NOMO-1 treated with DMSO at 0.1 percent for 48 hours (cell line): ENCODE measurements around the gene MYDGF.

Source experiments
- DNase-seq: peaks from one replicate; lab custom pipeline; 2025; ENCODE audit not compliant: unreplicated experiment; lab: John Stamatoyannopoulos, UW

Gene MYDGF

DNA sequence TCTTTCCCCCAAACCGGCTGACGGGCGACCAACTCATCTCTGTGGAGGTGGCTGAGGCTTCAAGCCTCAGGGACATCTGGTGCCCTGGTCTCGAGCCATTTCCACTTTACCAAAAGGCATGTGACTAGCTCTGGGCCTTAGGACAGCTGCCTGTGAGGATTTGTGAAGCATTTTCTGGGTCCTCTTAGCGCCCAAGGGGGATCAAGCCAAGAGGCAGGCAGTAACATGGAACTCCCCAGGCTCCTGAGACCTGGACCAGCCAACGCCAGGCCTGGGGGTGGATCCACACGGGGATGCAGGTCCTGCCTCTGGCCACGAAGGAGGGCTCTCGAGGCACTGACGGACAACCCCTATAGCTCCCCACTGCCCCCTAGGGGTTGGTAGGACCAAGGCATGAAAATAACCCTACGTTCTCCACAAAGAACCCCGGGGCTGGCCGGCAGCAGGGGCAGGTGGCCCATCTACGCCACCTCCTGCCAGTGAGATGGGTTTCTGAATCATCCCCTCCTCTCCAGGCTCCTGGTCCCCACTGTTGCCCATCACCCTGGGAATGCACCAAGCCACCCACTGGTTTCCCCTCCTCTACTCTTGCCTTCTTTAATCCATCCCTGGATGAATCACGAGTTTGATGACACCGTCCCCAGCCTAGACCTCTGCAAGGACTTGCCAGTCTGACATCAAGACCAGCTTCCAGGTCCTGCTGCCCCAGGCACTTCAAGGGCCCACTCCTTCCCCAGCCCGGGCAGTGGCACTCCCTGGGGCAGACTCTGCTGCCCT, 7.0 kb upstream of the MYDGF start:
- no peak for DNase-seq

- DNase-seq, result no peak
These were observed 5.2 kb upstream of the MYDGF start for GRCh38 chr19:4675346-4675745.

DNA sequence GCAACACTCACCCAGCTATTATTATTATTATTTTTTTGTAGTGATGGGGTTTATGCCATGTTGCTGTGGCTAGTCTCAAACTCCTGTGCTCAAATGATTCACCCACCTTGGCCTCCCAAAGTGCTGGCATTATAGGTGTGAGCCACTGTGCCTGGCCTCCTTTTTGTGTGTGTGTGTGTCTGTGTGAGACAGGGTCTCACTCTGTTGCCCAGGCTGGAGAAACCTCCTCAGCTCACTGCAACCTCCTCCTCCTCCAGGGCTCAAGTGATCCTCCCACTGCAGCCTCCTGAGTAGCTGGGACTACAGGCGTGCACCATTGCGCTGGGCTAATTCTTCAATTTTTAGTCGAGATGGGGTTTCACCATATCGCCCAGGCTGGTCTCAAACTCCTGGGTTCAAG, 3.6 kb upstream of the MYDGF start:
- no peak for DNase-seq

GRCh38 chr19:4673216-4673615, 3.1 kb upstream of the MYDGF start:
- no peak for DNase-seq

DNA sequence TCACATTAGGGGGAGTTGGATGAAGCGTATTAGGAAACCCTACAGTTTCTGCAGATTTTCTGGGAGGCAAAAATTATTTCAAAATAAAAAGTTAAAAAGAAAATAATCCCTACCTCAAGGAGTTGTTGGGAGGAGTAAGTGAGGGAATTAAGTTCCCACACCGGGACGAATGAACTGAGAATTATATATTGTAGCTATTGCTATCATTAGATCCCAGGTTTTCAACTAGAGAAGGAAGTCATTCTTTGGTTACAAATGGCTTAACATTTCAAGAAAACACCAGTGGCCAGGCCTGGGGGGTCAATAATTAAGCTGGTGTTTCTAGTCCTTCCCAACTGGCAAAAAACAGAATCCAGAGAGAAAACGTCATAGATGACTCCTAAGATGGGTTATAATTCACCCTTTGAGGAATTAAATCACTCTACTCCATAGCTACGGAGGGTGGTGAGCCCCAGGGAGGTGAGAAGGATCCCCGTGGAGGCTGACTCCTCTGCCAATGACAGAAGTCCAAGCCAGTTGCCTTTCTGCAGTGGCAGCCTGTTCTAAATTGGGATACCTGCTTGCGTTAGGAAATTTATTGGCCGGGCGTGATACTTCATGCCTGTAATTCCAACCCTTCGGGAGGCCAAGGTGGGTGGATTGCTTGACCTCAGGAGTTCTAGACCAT, 1.2 kb upstream of the MYDGF start:
- no peak for DNase-seq

DNA sequence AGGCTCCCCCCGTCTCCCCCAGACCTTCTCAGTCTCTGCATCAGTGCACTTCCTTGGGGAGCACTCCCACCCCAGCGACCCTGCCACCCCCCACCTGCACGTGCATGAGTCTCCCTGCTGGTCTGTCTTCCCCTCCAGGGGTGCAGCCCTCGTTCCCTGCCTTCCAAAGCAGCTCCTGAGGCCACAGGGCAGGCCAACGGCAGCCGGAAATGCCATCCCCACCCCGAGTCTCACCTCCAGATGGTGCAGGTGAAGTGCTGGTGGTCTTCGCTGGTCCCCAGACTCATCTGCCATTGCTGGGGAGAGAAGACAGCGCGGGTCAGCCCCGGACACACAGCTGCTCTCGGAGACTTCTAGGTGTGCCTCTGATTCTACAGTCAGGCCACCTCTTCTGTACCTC, 5.5 kb downstream of the MYDGF start:
- no peak for DNase-seq

DNA sequence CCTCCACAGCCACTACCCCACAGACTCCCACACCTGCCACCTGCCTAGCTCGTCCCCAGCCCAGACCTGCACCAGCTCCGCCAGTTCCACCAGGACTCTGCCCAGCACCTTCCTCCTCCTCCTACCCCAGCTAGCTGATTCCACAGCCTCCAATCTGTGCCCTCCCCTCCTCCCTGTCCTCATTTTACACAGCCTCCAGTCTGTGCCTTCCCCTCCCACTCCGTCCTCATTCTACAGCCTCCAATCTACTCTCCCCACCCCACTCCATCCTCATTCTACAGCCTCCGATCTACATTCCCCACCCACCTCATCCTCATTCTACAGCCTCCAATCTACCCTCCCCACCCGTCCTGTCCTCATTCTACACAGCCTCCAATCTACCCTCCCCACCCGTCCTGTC, 7.3 kb downstream of the MYDGF start:
- DNase-seq, result no peak

GRCh38 chr19:4662020-4662695, 8.0 kb downstream of the MYDGF start:
- no peak for DNase-seq

GRCh38 chr19:4660993-4661392, 9.1 kb downstream of the MYDGF start:
- no peak for DNase-seq

DNA sequence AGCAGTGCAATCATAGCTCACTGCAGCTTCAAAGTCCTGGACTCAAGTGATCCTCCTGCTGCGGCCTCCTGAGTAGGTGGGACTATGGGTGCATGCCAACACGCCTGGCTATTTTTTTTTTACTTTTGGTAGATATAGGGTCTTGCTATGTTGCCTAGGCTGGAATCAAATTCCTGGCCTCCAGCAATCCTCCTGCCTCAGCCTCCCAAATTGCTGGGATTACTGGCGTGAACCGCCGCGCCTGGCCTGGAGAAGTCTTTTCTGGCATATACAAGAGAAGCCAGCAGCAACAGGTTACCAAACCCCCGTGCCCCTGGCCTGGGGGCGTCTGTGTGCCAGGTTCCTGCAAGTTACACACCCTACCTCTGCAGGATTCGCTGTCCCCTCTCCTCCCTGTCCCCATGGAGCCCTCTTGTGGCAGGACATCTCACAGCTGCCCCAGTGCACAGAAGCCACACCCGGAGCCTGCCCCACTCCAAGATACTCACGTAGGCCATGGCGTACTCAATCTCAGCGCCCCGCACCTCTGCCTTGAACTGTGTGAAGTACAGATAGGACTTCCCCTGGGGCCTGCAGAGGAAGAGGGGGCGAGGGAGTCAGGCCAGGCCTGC, 9.9 kb downstream of the MYDGF start:
- DNase-seq, result no peak

DNA sequence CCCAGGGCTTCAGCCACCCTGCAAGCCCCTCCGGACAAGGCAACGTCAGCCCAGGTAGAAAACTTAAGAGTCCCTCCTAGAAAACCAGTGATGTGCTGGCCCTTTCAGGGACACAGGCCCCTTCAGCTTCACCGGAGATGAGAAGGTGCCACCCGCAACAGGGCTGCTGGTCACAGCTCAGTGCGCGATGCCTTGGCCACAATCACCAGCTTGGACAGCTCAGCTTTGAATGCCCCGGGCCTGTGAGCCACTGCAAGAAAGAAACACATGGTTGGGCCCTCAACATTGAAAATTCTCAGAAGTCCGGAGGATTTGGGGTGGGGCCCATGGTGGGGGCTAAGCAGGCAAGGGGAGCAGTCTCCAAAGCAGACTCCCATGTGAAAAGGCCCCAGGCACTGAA, 12.3 kb downstream of the MYDGF start:
- no peak for DNase-seq

DNA sequence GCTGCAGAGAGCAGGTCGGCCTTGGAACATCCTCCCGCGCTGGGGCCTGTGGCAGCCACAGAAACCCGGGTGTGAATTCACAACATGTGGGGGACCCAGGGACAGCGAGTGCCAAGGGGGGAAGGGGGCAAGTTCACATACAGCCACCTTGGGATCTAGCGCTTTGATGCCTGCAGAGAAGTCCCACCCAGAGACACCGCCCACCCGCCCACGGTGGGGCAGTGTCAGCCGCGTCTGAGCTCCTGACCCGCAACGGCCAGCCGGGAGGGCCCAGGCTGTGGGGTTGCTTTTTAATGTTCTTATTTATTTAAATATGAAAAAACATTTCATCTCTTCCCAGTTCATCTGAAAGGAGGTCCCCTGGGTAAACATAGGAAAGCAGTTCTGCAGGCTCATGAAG, 12.9 kb downstream of the MYDGF start:
- DNase-seq, result no peak

GRCh38 chr19:4656102-4656501, 14.0 kb downstream of the MYDGF start:
- no peak for DNase-seq

- no peak for DNase-seq
These were observed 15.4 kb downstream of the MYDGF start for GRCh38 chr19:4654437-4655361.

DNA sequence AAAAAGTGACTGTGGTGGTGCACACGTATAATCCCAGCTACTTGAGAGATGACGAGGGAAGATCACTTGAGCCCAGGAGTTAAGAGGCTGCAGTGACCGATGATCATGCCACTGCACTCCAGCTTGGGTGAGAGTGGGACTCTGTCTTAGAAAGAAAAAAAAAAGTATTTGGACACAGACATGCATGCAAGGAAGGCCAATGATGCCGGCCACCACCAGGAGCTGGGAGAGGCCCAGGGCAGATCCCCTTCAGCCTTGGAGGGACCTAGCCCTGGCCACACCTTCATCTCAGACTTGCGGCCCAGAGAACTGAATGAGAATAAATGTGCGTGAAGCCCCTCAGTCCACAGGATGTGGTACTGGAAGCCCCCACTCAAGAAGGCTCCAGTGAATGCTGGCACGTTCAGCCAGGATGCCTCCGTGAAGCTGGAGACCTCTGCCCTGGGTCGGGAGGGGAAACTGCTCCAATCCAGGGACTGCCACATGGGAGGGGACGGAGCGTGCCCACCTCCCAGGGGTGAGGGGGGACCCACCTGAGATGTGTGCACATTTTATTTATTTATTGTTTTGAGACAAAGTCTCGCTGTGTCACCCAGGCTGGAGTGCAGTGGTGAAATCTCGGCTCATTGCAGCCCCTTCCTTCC, 16.2 kb downstream of the MYDGF start:
- no peak for DNase-seq

GRCh38 chr19:4652075-4652474, 18.1 kb downstream of the MYDGF start:
- DNase-seq, result no peak

DNA sequence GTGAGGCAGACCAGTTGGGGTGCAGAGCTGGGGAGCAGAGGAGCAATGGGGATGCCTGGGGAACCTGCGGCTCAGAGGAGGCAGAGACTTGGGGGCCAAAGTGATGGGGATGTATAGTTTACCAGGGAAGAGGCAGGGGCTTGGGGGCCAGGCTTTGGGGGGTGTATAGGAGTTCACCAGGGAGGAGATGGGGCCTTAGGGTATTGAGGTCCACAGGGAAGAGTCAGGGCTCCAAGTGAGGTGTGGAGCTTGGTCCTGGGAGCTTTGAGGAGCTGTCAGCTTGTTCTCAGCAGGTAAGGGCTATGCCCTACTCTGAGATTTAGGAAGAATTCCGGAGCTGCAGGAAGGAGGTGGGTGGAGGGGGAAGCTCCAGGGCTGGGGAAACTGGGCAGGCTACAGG, 20.0 kb downstream of the MYDGF start:
- DNase-seq, result no peak

DNA sequence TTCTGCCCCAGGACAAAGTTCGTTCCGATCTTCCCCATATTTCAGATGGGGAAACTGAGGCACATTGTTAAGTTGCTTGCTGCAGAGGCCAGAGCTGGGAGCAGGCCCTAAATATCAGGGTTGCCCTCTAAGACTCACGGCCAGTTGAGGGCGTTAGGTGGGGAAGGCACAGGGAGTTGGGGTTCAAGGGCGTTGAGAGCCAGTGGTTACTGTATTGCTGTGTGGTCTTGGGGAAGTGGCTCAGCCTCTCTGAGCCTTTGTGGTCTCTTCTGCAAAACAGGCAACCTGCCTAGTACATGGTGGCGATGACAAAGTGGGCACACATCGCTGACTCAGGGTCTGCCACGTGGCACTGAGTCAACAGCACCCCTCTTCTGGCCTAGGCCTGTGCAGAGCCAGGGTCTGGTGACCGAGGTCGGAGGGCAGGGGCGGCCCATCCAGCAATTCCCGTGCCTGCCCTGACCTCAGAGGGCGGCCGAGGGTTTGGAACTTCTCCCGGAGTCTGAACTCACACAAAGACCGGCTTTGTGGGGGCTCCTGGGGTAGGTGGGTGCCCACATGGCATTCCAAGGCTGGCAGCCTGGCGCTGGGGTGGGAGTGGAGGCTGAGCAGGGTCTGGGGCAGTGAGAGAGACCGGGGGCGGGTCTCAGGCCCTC, 20.6 kb downstream of the MYDGF start:
- no peak for DNase-seq

GRCh38 chr19:4647676-4648644, 22.2 kb downstream of the MYDGF start:
- no peak for DNase-seq
